Smooth muscle cell (in vitro differentiated cells): ENCODE measurements around the gene CRP. TPM values are rescaled to one million over a fixed set of nuclear protein-coding genes. Genes with fewer than 3 reads are reported as not detected.

Experiments used
- DNase-seq: peaks from one replicate; lab custom pipeline; 2025; ENCODE audit not compliant: unreplicated experiment; lab: John Stamatoyannopoulos, UW
- H2AFZ ChIP-seq: fragments of 200-600 bp; sonication (generic); 2 replicates; pipeline ENCODE4 v1.6.0; 2016; ENCODE audit warnings: antibody characterized with exemption, low read depth, mild to moderate bottlenecking
- H3F3A ChIP-seq: fragments of 200-600 bp; sonication (generic); 2 replicates; pipeline ENCODE4 v1.6.0; 2017; ENCODE audit warnings: antibody characterized with exemption, low read depth
- H3K27ac ChIP-seq: fragments of 200-600 bp; sonication (generic); 2 replicates; pipeline ENCODE4 v1.5.1; 2016; ENCODE audit warnings: low read depth, mild to moderate bottlenecking
- H3K27me3 ChIP-seq: fragments of 200-600 bp; sonication (generic); 2 replicates; pipeline ENCODE4 v1.6.1; 2016; ENCODE audit warnings: low read depth, mild to moderate bottlenecking
- H3K36me3 ChIP-seq: fragments of 200-600 bp; sonication (generic); 2 replicates; pipeline ENCODE4 v1.5.1; 2016; ENCODE audit warnings: low read depth
- H3K4me1 ChIP-seq: fragments of 200-600 bp; sonication (generic); 2 replicates; pipeline ENCODE4 v1.5.1; 2016; ENCODE audit warnings: low read depth
- H3K4me2 ChIP-seq: fragments of 200-600 bp; sonication (generic); 2 replicates; pipeline ENCODE4 v1.6.0; 2016; ENCODE audit warnings: mild to moderate bottlenecking
- H3K4me3 ChIP-seq: fragments of 200-600 bp; sonication (generic); 2 replicates; pipeline ENCODE4 v1.5.1; 2016; ENCODE audit warnings: mild to moderate bottlenecking
- H3K79me2 ChIP-seq: fragments of 200-600 bp; sonication (generic); 2 replicates; pipeline ENCODE4 v1.6.0; 2016; ENCODE audit warnings: low read depth, mild to moderate bottlenecking
- H3K9ac ChIP-seq: fragments of 200-600 bp; sonication (generic); 2 replicates; pipeline ENCODE4 v1.6.0; 2016; ENCODE audit warnings: low read depth
- H3K9me3 ChIP-seq: fragments of 200-600 bp; sonication (generic); replicated peaks from 2 replicates; pipeline ENCODE4 v1.5.1; 2016; ENCODE audit warnings: low read depth
- H4K20me1 ChIP-seq: fragments of 200-600 bp; sonication (generic); 2 replicates; pipeline ENCODE4 v1.6.0; 2016; ENCODE audit warnings: low read depth
- WGBS: methylation state at CpG from one replicate; pipeline ENCODE4 v1.1.7; 2016; ENCODE audit warnings: low lambda C conversion rate; 5-methylcytosine and 5-hydroxymethylcytosine counted together
- polyA plus RNA-seq: library from polyadenylated mRNA; unstranded; fragments of >200 nt; fragmentation: Nextera tagmentation; extraction: Ambion mirVana; gene quantifications from 2 replicates; pipeline ENCODE4 v1.2.1, GENCODE V29; 2016
- total RNA-seq: library from RNA; depleted of rRNA; stranded (reverse); fragments of >200 nt; gene quantifications from 2 replicates; pipeline ENCODE4 v1.2.3, GENCODE V29; 2014
- TF ChIP-seq, protein P1 (sequence below): fragments of 200-600 bp; sonication (generic); IDR thresholded peaks from 2 replicates; pipeline ENCODE4 v1.5.1; 2017; ENCODE audit warnings: borderline replicate concordance, mild to moderate bottlenecking, antibody characterized with exemption; ENCODE audit not compliant: insufficient read depth, poor library complexity, severe bottlenecking

Gene CRP
- total and polyA plus RNA-seq, 2 experiments from 2014 or later: not detected

DNA sequence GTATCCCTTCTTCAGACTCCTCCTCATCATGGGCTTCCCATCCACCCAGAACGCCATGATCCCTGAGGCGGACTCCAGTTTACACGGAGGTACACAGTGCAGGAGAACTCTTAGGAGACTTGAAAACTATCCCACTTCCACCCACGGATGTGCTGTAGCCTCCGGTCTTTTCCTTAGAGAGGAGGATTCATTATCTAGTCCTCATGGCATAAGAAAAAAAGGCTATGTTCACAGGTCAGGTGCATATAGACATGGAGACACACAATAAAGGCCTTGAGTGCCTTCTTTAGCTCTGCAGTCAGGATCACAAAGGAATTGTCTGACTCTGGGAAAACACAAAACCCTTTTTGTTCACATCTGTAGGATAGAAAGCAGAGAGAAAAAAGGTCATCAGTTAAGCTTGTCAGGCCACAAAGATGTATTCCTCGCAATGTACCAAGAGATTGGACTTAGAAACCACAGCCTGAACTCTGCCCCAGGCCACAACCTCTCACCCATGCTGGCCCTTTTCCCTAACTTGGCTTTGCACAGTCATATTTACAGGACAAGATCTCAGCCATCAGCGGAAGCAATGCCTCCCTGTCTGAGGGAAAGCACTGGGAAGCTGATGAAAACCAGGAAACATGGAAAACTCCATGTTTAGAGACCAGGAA lies 9.0 kb downstream of the CRP start:
- Histone ChIP-seq H4K20me1 (no peaks in the 10 kb centered on the region), H3K36me3 (no peaks in the 10 kb centered on the region), H2AFZ (no peak overlapping the region), H3K4me2 (no peak overlapping the region), H3K4me3 (no peak overlapping the region), H3F3A (no peaks in the 10 kb centered on the region), H3K4me1 (no peaks in the 10 kb centered on the region), H3K27ac (no peak overlapping the region), H3K9ac (no peak overlapping the region), H3K79me2 (no peaks in the 10 kb centered on the region), H3K27me3 (no peaks in the 10 kb centered on the region), H3K9me3 (peaks cover 15% of the 10 kb centered on the region)
- TF ChIP-seq, protein P1, sequence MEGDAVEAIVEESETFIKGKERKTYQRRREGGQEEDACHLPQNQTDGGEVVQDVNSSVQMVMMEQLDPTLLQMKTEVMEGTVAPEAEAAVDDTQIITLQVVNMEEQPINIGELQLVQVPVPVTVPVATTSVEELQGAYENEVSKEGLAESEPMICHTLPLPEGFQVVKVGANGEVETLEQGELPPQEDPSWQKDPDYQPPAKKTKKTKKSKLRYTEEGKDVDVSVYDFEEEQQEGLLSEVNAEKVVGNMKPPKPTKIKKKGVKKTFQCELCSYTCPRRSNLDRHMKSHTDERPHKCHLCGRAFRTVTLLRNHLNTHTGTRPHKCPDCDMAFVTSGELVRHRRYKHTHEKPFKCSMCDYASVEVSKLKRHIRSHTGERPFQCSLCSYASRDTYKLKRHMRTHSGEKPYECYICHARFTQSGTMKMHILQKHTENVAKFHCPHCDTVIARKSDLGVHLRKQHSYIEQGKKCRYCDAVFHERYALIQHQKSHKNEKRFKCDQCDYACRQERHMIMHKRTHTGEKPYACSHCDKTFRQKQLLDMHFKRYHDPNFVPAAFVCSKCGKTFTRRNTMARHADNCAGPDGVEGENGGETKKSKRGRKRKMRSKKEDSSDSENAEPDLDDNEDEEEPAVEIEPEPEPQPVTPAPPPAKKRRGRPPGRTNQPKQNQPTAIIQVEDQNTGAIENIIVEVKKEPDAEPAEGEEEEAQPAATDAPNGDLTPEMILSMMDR: no peak
- no peak for DNase-seq
- WGBS: 59% methylated on average over 7 of the region's 7 CpGs

DNA sequence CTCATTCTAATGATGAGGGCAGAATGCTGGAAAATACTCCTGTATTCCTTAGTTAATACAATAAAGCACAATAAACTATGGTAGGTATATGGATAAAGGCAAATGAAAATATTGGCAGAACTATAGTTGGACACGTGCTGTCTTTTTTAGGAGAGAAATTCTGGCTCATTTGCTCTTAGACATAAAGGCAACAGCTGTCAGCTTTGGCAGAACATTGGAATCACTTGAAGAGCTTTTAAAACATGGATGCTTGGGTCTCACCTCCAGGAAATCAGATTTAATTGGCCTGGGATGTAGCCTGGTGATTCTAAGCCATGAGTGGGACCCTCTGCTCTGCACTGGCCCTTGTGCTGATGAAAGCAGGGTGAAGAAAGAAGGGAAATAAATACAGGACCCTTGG lies 9.9 kb downstream of the CRP start:
- Histone ChIP-seq H4K20me1 (no peaks in the 10 kb centered on the region), H3K79me2 (no peaks in the 10 kb centered on the region), H3K4me2 (no peak overlapping the region), H3K4me1 (no peaks in the 10 kb centered on the region), H2AFZ (no peak overlapping the region), H3K36me3 (no peaks in the 10 kb centered on the region), H3K9me3 (peaks cover 15% of the 10 kb centered on the region), H3K9ac (no peak overlapping the region), H3K27me3 (no peaks in the 10 kb centered on the region), H3K27ac (no peak overlapping the region), H3F3A (no peaks in the 10 kb centered on the region), H3K4me3 (no peak overlapping the region)
- DNase-seq: no peak
- TF ChIP-seq, protein P1: no peak
- WGBS: 30% methylated on average over 1 of the region's 1 CpG

DNA sequence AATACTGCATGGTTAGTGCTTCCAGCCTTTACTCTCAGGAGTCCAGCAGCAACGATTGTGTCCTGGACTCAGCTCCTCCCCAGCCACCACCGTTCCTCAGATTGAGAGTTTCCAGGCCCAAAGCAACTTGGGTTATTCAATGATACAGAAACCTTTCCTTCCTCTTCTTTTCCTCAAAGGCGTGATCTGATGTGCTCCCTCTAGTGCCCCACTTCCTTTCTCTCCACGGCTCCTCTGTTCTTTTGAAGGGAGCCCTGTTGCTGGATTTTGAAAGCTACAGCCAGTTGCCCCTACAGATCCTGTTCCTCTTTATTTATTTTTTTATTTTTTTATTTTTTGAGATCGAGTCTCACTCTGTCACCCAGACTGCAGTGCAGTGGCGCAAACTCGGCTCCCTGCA lies 14.1 kb downstream of the CRP start:
- H3K27ac ChIP-seq: no peak overlapping the region
- H3K9me3 ChIP-seq: peaks cover 10% of the 10 kb centered on the region
- no peak overlapping the region for H3K9ac ChIP-seq
- no peaks in the 10 kb centered on the region for H4K20me1 ChIP-seq
- 73% methylated on average over 7 of the region's 7 CpGs for WGBS
- no peaks in the 10 kb centered on the region for H3K36me3 ChIP-seq
- H3K4me3 ChIP-seq: no peak overlapping the region
- no peak for DNase-seq
- H3F3A ChIP-seq: no peaks in the 10 kb centered on the region
- H2AFZ ChIP-seq: no peak overlapping the region
- no peak overlapping the region for H3K4me2 ChIP-seq
- TF ChIP-seq, protein P1: no peak
- H3K27me3 ChIP-seq: no peaks in the 10 kb centered on the region
- no peaks in the 10 kb centered on the region for H3K4me1 ChIP-seq
- H3K79me2 ChIP-seq: no peaks in the 10 kb centered on the region

DNA sequence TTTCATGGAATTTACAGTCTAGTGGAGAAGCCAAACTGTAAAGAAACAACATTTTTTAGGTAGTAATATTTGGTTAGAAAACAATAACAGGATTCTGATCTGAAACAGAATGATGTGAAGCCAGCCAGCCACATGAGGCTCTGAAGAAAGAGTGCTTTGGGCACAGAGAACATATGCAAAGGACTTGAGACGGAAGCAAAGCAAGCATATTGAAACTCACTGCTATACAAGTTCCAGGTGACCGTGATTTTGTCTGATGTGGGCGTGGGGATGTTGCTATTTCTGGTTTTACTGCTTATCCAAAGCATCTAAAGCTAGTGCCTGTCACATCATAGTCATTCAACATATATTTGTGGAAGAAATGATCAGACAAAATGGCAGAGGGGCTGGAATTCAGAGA lies 14.7 kb downstream of the CRP start:
- TF ChIP-seq, protein P1: no peak
- H3K4me2 ChIP-seq: no peak overlapping the region

More for the DNA sequence above, 14.7 kb downstream of the CRP start:
- H3K4me3 ChIP-seq: no peak overlapping the region
- H3K9ac ChIP-seq: no peak overlapping the region
- 49% methylated on average over 3 of the region's 3 CpGs for WGBS
- no peak for DNase-seq
- H3K36me3 ChIP-seq: no peaks in the 10 kb centered on the region
- peaks cover 10% of the 10 kb centered on the region for H3K9me3 ChIP-seq
- no peaks in the 10 kb centered on the region for H3K27me3 ChIP-seq
- H3K27ac ChIP-seq: no peak overlapping the region
- H4K20me1 ChIP-seq: no peaks in the 10 kb centered on the region
- H3K79me2 ChIP-seq: no peaks in the 10 kb centered on the region
- no peaks in the 10 kb centered on the region for H3F3A ChIP-seq
- H3K4me1 ChIP-seq: no peaks in the 10 kb centered on the region
- H2AFZ ChIP-seq: no peak overlapping the region
